Measurements from ENCODE around the gene SPEF2.

The SPEF2 gene

DNA sequence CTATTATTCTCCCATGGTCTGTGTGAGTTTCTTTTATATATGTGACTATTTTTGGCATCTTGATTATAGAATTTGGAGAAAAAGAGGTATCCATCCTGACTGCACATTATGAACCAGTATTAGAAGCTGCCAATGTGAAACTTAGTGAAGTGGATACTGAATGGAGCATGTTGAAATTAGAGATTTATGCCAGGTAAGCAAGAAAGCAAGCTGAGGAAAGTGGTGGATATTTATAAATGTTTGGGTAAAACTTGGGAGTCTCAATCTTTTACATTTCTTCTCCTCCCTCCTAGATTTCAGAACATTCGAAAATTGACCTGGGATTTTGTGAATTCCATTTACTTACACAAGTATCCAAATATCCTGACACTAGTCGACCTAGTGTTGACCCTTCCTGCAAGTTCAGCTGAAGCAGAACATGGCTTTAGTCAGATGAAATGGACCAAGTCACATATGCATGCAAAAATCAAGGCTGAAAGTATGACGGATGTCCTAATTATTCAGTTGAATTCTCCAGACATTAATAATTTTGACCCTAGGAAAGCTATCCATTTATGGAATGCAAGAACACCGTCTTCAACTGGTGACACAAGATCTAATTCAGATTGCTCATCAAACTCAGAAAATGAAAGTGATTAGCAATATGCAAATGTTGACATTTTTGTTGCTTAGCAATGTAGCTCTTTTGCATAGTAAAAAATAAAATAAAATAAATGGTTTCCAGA lies 172.2 kb downstream of the SPEF2 start:
- no peak for DNase-seq

DNA sequence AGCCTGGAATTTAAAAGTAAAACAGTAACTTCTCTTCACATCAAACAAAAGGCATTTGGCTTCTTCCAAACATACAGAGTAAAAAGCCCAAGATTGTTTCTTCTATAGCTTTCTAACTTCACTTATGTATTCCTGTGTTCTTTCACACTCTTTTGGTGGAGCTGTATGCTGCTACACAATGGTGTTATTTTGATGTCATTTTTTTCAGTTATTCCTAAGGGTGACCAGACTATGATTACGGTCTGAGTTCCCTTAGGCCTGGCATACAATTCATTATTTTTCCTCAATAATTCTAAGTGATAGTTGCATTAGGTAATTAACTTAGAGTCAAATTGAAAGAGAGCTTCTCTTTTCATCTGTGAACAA lies 172.8 kb downstream of the SPEF2 start:
- DNase-seq = no peak

DNA sequence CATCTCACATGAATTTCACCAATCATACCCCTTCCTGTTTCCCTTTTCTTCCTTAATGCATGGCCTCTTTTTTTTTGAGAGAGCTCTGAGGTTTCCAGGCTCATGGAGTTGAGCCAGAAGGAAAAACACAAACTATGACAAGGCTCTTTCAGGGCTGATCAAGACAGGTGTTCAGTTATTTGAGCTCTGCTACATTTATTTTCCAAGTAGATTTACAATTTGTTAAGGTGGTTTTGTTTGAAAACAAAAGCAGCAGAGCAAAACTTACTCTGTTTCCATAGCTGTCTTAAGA lies 176.6 kb downstream of the SPEF2 start:
- no peak for DNase-seq

DNA sequence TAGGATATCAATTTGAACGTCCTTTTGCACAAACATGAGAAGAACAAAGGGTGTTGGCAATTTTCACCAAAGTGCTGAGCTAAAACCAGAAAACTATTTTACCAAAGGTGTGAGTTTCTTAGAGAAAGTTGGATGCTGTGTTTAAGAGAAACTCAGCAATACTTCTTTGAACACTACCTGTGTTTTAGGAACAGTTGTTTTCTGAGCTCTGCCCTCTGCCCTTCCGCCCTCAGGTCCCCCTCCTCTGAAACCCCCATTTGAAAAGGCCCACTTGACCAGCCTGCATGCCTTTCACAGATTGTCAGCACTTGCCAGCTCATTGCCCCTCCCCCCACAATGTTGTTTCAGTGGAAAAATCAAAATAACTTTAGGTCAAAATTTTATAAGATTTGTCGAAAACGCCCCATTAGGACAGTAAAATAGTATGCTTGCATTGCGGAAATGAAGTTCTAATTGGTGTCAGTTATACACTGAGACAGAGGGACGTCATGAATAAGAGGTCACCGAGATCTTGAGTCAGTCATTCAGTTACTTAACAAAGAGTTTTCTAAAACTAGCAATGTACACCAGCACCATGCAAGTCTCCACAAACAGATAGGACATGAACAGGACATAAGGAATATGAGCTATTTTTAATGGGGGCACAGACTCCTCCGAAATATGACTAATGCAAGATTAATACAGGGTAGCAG lies 177.2 kb downstream of the SPEF2 start:
- DNase-seq = no peak

DNA sequence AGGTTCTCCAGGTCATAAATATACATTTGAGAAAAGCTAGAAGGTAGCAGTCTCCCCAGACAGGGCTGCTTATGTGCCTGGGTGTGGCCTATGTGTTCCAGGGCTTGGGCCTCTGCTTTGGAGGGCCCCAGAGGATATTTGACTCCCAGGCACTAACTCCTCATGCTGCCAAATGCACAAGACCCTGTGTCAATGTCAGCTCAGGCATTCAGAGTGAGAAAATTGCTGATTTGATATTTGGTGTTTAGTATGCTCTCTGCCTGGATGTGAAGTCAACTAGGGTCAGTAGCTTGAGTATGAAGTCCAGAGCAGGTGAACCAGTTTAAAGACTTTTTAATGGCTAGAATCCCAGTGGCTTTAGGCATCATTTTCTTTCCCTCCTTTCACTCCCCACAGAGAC lies 181.5 kb downstream of the SPEF2 start:
- no peak for DNase-seq

DNA sequence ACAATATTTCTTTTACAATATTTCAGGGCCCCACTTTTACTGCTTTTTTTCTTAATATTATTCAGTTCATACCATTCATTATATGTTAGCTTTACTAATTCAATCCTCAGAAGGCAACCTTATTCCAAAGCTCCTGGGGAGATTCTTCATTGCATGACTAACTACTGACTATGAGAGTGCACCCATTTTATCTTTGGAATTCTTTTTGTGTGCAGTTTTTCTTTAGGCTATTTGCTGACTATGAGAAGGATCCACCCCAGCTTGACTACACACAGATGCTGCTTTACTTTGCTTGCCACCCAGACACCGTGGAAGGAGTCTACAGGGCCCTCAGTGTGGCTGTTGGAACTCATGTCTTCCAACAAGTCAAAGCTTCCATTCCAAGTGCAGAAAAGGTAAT lies 182.1 kb downstream of the SPEF2 start:
- no peak for DNase-seq

DNA sequence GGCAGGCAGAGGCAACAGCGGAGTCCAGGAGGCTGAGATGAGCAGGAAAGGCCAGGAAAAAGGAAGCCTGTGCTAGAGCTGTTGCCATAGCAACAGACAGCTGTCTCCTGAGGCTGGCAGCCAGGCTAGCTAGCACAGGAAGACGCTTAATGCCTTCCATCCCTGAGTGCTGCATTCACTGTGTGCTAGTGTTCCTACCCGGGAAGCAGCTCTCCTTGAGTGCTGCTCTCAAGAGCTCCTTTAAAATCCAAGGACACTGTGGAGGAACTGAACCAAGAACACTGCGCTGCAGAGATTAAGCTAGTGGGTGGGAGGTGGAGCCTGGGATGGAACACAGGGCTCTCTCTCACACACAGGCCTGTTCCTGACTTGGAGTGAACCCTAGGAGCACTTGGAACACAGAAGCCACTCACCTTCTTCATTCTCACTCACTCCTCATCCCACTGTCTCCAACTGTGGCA lies 185.6 kb downstream of the SPEF2 start:
- no peak for DNase-seq

DNA sequence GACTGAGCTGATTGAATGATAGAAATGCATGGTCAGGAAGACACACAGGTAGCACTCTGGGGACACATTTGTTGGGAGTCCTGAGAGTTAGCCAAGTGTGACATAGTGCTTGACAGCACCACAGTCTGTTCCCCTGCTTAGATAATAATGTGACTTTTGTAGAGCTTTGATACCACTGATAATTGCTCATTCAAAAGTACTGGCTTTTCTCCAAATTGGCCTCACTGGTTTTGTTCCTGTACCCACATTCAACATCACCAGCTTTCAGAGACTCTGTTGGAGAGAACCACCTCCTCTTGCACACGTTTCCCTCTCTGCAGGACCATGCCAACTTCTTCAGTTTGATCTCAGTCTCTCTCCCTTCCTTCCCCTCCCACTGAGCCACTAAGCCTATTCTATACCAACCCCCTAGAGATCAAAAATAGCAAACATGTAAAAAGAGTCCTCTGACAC lies 186.6 kb downstream of the SPEF2 start:
- no peak for DNase-seq

DNA sequence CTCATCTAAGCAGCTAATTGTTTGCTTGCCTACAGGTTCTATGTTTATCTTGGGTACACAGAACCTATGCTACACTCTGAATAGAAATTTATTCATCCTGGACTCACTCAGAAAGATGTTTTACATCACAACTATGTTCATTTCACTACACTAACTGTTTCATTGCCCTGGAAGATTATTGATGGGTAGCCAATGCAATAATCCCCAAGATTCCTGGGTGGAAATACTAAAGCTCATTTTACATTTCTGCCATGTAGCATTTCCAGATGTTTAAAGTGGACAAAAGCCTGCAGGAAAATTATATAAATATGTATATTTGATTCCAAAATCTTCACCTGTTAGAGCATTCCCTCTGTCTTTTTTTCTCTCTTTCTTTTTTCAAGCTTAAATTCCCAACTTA lies 187.2 kb downstream of the SPEF2 start:
- no peak for DNase-seq

DNA sequence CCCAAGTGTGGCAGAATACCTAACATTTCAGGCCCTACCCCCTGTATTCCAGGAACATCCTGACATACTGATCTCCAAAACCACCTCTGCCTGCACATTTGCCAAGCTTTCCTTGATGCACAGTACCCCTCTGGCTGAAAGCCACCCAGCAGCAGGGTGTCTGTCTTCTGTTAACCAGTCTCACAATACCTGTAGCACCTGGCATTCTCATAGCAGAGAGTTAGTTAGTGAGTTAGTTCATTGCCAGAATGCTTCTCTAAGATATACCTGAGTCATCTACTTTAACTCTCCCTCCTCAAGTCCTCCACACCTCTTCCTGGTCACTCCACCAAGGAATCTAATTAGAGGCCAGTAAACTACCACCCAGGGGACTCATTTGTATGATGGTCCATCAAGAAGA lies 192.9 kb downstream of the SPEF2 start:
- DNase-seq = no peak

DNA sequence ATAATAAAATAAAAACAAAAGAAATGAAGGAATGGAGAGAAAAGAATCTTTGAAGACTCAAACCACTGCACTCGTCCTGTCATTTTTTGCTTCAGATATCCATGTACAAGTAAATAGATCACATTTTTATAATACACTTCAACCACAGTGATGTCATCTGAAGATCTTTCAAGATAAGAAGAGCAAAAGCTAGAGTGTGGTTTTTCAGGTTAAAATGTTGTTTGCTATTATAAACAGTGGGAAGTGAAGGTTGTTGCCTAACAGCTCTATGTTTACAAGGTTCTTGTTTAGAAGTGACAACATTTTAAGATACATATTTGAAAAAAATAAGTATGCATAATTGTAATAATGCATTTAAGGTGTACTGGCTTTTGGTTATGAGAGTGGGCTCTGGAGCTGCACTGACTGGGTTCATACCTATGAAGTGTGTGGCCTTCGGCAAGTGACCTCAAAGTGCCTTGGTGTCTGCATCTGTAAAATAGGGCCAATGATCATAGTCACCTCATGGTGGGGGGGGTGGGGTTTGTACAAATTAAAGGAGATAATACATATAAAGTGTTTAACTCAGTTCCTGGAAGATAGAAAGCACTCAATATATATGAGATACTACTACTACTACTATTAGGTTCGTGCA lies 193.6 kb downstream of the SPEF2 start:
- DNase-seq = no peak

DNA sequence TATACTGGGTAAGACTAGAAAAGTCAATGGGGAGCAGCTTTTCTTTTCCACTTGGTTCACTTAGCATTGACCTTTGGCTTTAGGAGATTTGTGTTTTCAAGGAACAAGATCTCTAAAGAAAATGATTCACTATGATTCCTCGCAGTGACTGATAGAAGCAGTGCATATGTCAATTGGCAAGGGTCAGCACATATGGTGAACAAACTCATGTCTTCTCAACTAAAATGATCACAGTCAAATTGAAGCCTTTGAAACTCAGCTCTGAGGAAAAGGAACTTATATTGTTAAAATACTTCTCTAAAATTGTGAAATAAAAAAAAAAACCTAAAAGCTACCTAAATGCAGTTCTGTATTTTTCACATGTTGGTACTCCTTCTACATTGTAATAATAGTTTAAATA lies 195.9 kb downstream of the SPEF2 start:
- DNase-seq = no peak

DNA sequence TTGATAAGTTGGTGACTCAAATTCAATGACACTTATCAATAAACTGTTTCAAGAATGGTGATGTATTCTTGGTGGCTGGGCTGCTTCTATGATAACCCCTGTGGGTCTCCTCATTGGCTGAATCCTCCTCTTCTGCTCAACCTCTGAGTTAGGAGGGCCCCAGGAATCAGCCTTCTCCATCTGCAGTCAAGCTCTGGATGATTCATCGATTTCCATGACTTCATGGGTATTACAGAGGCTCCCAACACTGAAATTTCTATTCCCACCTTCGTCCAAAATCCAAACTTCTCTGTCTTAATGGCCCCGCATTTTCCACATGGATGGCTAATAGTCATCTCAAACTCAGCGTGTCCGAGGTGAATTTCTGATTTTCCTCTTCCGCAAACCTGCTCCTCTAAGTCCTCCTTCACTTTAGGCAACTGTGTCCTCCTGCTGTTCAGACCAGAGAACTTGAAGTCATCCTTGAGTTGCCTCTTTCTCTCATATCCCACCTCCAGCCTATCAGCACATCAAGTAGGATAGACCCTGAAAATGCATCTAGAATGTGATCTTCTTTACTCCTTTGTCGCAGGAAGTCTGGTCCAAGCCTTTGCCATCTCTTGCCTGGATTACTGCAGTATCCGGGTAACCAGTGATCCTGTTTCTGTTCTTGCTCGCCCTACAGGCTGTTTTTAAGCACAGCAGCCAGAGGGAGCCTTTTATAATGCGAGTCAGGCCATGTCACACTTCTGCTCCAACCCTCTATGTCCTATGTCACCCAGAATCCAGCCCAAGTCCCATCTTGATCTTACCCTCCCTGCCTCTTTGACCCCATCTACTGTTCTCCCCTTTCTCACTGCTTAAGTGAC lies 197.7 kb downstream of the SPEF2 start:
- no peak for DNase-seq

DNA sequence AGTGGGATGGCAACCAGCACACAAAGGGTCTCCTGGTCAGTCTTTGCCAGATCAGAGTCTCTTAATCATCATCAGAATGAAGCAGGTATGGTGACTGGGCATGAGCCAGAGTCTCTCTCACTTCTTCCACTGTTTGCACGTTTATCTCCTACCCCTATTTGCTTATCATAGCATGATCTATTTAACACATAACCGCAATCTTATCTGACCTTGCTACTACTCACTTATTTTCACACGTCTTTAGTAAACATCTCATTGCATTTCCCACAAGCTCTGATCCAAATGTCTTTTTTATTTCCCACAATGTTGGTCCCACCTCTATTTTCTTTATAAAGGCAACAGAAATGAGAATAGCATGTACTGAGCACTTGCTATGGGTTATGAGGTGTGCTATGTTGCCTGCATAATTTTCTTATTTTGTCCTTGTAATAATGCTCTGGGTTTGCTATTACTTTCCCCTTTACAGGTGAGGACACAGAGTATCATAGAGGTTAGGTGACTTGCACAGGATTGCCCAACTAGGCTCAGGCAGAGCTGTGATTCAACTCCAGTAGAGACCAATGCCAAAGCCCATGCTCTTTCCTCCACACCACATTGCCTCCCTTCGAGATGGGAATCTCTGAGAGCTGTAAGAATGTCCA lies 199.3 kb downstream of the SPEF2 start:
- no peak for DNase-seq

DNA sequence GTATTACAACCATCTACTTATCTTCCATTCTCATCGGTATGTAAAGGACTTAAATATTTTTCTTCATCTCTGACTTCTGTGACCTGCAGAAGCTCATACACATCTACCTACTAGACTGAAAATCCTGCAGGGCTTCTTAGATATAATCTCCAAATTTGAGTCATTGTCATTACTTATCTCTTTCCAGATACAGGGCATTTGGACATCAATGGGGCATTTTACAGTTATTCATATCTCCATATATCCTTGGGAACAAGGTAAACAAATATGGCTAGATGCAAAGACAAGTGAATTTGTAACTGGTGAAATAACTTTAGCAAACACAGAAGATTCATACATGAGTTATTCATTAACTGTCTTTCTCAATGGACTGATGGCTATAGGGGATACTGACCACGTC lies 201.4 kb downstream of the SPEF2 start:
- DNase-seq = no peak

DNA sequence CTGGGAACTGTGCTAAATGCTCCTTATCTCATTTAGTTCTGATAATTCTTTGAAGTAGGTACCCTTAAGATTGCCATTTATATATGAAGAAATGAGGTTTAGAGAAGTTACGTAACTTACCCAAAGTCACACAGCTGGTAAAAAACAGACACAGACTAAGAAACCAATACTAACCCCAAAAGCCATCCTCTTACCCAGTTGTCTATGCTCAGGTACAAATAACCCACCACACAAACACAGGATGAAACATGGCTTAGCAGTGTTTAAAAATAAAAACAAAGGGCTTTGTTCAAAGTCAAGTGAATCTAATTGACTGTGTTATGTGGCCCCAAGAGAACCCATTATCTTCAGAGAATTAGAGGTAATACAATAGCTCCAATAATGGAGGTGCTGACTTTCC lies 202.0 kb downstream of the SPEF2 start:
- DNase-seq = no peak

DNA sequence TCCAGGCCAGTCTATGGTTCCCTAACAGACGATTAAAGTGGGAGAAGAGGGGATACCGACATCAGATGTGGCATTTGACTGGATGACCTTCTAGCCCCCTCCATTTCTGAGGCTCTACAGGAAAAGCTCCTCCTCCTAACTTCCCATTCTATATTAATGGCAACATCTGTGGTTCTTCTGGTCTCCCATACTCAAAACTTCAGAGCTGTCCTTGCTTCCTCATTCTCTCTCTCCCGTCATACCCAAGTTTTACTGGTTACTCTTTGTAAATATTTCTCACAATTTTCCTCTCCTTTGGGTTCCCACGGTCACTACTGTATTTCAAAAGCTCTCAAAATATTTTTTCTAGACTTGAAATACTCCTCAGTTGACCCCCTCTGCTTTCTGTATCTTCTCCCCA lies 203.1 kb downstream of the SPEF2 start:
- DNase-seq = no peak

DNA sequence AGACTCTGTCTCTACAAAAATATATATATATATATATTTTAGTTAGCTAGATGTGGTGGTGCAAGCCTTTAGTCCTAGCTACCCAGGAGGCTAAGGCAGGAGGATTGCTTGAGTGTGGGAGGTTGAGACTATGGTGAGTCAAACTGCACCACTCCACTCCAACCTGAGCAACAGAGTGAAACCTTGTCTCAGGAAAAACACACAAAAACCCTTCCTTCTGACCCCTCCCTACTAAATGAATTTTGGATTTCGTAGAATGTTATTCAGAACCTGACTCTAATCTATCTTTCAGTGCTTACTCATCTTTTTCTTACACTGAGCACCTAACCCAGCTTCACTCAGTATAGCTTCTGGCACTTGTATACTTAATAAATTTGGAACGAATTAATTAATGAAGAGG lies 203.8 kb downstream of the SPEF2 start:
- DNase-seq = no peak

DNA sequence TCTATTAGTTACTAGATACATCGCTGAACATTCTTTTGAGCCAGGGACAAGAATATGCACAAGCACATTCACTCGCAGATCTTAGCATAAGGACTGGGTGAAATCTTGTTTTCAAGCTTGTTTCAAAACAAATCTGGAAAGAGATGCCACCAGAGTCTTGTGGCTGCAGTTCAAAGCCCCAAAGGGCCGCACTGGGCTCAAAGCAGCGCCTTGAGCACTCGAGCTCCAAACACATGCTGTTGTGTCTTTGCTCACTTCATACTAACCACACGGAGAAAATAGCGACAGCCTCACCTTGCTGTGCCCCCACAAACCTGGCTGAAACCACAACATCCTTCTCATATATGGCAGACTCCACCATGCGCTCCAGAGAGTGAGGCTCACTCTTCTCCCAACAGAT lies 204.8 kb downstream of the SPEF2 start:
- DNase-seq = no peak

DNA sequence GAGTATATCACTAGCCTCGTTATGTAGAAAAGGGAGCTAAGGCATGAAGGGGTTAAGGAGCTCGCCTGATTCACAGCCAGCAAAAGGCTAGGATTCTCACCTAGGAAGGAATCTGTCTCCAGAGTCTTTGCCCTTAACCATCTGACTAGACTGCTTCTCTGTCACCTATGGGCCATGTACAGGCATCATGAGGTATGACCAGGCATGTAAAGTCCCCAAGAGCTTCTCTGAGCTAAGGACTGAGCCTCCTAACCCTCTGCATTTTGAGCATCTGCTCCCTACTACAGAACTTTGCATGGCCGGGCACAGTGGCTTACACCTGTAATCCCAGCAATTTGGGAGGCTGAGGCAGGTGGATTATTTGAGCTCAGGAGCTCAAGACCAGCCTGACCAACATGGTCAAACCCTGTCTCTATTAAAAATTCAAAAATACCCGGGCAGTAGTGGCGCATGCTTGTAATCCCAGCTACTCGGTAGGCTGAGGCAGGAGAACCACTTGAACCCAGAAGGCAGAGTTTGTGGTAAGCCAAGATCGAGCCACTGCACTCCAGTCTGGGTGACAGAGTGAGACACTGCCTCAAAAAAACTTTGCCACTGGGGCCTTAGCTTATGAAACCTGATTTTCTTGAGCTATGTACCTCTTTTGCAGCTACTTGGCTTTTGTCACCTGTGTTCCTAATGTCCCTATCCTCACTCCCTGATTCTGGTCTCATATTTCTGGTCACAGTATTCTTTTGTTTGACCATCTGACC lies 205.9 kb downstream of the SPEF2 start:
- no peak for DNase-seq

DNA sequence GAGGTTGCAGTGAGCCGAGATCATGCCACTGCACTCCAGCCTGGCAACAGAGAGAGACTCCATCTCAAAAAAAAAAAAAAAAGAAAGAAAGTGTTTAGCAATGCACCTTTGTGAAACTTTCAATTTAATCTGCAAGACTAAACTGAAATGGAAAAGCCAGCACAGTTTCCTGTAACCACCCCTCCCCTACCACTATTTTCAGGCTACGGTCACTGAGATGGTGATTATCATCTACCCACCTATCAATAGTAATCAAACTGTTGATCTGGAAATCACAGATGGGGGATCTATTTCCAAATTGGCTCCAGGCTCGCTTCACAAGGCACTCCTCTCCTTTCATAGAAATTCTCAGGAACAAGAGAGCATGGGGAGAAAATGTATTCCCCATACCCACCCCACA lies 208.4 kb downstream of the SPEF2 start:
- DNase-seq = no peak

DNA sequence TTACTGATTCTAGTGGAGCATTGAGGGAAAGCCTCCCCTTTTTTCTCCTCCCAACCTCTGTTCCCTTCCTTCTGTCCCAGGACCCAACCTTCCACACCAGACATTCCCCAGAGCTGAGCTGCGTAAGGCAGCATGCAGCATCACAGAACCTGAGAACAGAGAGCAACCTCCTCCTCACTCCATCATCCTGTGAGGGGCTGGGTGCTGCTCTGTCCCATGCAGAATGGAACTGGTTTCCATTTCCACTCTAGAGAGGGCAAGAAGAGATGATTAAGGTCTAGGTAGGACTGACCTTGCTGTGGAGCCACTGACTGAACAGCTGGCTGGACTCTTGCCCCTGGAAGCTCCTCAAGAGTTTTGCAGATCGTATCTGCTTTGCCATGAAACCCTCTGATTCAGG lies 208.9 kb downstream of the SPEF2 start:
- no peak for DNase-seq

Data from activated CD4-positive, alpha-beta T cell treated with anti-CD3 and anti-CD28 coated beads, Interleukin-2, amount 50 U/mL, for 4 hours (primary cell).